Esophagus muscularis mucosa (tissue), 4 donors: ENCODE measurements around the gene FBXO31. TPM values are rescaled to one million over a fixed set of nuclear protein-coding genes. Genes with fewer than 3 reads are reported as not detected.

Experiments used
- DNase-seq: peaks from one replicate; pipeline ENCODE4 v3.0.0-alpha.2; 2017; ENCODE audit errors: extremely low spot score
- H3K27ac ChIP-seq, 4 donors: fragments of 200-600 bp; sonication (generic); replicated peaks in 1 of 4; 1 replicate in 3 of 4; 2 replicates in 1 of 4; pipeline ENCODE4 v1.5.1; 2016 to 2019; ENCODE audit warnings: mild to moderate bottlenecking in 1 of 4
- H3K27me3 ChIP-seq, 4 donors: fragments of 200-600 bp; sonication (generic); one replicate each; pipeline versions ENCODE4 v1.5.1 to v1.6.0; 2016 to 2019
- H3K36me3 ChIP-seq, 4 donors: fragments of 200-600 bp; sonication (generic); one replicate each; pipeline ENCODE4 v1.5.1; 2016 to 2019
- H3K4me1 ChIP-seq, 4 donors: fragments of 200-600 bp; sonication (generic); one replicate each; pipeline ENCODE4 v1.5.1; 2016 to 2019
- H3K4me3 ChIP-seq, 4 donors: fragments of 200-600 bp; sonication (generic); 1 replicate in 2 of 4; 2 replicates in 2 of 4; pipeline ENCODE4 v1.5.1; 2016 to 2019; ENCODE audit warnings: mild to moderate bottlenecking in 4 of 4, moderate library complexity in 1 of 4
- H3K9me3 ChIP-seq, 4 donors: fragments of 200-600 bp; sonication (generic); 1 replicate in 3 of 4; 2 replicates in 1 of 4; pipeline ENCODE4 v1.5.1; 2016 to 2019
- EP300 ChIP-seq: sonication (generic); formaldehyde crosslinking; IDR thresholded peaks from one replicate; pipeline ENCODE4 v1.6.1; 2017; ENCODE audit warnings: antibody characterized with exemption
- POLR2A ChIP-seq: fragments of 450-650 bp; IDR thresholded peaks from one replicate; pipeline ENCODE4 v1.6.1; 2017; ENCODE audit warnings: antibody characterized with exemption, moderate library complexity, mild to moderate bottlenecking, low read depth
- POLR2AphosphoS5 ChIP-seq, 2 donors: sonication (generic); formaldehyde crosslinking; IDR thresholded peaks; one replicate each; pipeline ENCODE4 v1.6.1; 2017; ENCODE audit warnings: antibody characterized with exemption in 2 of 2
- WGBS: methylation state at CpG from one replicate; pipeline ENCODE4 v1.1.5; 2018; 5-methylcytosine and 5-hydroxymethylcytosine counted together
- intact Hi-C: fragments of 100-400 bp; cut with DNase I; formaldehyde crosslinking; loops from one replicate; pipeline ENCODE4 v1.15.1; 2023
- total RNA-seq, 4 donors: library from RNA; depleted of rRNA; stranded (reverse); fragments of >200 nt; gene quantifications; one replicate each; pipeline versions ENCODE4 v1.1.0 to v1.2.1, GENCODE V29; 2016
- TF ChIP-seq, protein P1 (sequence below), 3 experiments: fragments of 200-600 bp in 2 of 3; fragments of 450-650 bp in 1 of 3; sonication (generic) in 2 of 3; IDR thresholded peaks; one replicate each; pipeline ENCODE4 v1.5.1; 2017 to 2019; ENCODE audit warnings: antibody characterized with exemption in 3 of 3, mild to moderate bottlenecking in 2 of 3, moderate library complexity in 1 of 3

The FBXO31 gene
- total RNA-seq, 4 donors from 2014 or later = 68.8 to 173 (median 102) TPM

DNA sequence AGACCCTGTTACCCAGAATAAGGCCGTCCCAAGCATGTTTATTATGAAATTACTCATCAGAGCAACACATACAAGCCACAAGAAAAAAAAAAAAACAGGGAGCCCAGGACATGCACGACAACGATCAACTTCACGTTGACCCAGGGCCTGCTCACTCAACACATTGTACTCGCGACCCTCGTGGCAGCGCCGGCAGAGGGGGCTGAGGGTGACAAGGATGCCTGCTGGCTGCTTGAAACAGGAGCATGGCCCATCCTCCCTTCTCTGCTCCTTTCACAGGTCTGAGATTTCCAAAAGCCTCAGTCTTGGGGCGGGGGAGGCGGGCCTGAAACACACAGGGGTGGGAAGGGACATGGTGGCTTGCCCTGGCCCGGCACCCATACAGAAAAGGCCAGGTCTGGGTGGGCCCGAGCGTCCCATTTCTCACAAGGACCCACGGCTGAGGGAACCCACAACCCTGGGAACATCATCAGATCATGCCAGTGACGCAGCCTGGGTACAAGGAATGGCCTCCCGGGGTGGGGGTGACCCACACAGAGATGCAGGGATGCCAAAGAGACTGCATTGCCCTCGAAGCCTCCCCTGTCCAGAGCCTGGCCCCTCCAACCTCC is 45.3 kb downstream of the FBXO31 start:
- Histone ChIP-seq H3K27me3 (no peaks in the 10 kb centered on the region), H3K27ac (no peak overlapping the region), H3K4me1 (peaks cover 0 to 3% (median 0%) of the 10 kb centered on the region in 4 donors), H3K36me3 (peaks cover 62 to 94% (median 86%) of the 10 kb centered on the region in 4 donors), H3K9me3 (no peaks in the 10 kb centered on the region), H3K4me3 (no peak overlapping the region)
- DNase-seq = no peak
- 85% methylated on average over 15 of the region's 18 CpGs for WGBS
- intact Hi-C loops = no loop called here
- no peak for TF ChIP-seq EP300
- TF ChIP-seq POLR2A = no peak
- TF ChIP-seq POLR2AphosphoS5 (IDR thresholded peaks at IDR 0.05) = peak in 1 of 2 donors; percentile 7
- TF ChIP-seq, protein P1, sequence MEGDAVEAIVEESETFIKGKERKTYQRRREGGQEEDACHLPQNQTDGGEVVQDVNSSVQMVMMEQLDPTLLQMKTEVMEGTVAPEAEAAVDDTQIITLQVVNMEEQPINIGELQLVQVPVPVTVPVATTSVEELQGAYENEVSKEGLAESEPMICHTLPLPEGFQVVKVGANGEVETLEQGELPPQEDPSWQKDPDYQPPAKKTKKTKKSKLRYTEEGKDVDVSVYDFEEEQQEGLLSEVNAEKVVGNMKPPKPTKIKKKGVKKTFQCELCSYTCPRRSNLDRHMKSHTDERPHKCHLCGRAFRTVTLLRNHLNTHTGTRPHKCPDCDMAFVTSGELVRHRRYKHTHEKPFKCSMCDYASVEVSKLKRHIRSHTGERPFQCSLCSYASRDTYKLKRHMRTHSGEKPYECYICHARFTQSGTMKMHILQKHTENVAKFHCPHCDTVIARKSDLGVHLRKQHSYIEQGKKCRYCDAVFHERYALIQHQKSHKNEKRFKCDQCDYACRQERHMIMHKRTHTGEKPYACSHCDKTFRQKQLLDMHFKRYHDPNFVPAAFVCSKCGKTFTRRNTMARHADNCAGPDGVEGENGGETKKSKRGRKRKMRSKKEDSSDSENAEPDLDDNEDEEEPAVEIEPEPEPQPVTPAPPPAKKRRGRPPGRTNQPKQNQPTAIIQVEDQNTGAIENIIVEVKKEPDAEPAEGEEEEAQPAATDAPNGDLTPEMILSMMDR (IDR thresholded peaks at IDR 0.05) = no peak

DNA sequence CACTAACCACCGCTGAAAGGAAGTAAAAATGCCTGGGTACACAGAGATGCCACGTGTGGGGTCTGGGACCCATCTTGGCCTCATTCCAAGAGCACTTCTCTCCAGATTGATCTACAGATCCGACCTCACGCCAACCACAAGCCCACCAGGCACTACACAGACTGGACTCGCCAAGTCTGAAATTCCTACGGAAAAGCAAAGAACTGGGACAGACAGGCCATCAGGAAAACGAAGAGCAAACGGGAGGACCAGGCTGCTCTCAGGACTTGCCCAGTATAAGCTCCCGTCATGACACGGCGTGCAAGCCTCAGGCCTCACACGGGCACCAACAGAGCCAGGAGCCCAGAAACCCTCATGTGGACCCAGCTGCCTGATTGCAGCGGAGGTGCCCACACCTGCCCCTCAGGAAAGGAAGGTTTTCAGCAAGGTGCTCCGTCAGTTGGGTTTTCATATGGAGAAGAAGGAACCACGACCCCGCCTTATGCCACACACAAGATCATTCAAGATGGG is 46.3 kb downstream of the FBXO31 start:
- Histone ChIP-seq H3K27ac (no peak overlapping the region), H3K27me3 (no peaks in the 10 kb centered on the region), H3K36me3 (peaks cover 60 to 92% (median 86%) of the 10 kb centered on the region in 4 donors), H3K4me3 (no peak overlapping the region), H3K4me1 (peaks cover 0 to 8% (median 6%) of the 10 kb centered on the region in 4 donors), H3K9me3 (no peaks in the 10 kb centered on the region)
- DNase-seq = no peak
- intact Hi-C loops = no loop called here
- 82% methylated on average over 13 of the region's 16 CpGs for WGBS
- TF ChIP-seq POLR2AphosphoS5 (IDR thresholded peaks at IDR 0.05) (no peak), POLR2A (no peak), EP300 (no peak)
- TF ChIP-seq, protein P1 (IDR thresholded peaks at IDR 0.05) = no peak

DNA sequence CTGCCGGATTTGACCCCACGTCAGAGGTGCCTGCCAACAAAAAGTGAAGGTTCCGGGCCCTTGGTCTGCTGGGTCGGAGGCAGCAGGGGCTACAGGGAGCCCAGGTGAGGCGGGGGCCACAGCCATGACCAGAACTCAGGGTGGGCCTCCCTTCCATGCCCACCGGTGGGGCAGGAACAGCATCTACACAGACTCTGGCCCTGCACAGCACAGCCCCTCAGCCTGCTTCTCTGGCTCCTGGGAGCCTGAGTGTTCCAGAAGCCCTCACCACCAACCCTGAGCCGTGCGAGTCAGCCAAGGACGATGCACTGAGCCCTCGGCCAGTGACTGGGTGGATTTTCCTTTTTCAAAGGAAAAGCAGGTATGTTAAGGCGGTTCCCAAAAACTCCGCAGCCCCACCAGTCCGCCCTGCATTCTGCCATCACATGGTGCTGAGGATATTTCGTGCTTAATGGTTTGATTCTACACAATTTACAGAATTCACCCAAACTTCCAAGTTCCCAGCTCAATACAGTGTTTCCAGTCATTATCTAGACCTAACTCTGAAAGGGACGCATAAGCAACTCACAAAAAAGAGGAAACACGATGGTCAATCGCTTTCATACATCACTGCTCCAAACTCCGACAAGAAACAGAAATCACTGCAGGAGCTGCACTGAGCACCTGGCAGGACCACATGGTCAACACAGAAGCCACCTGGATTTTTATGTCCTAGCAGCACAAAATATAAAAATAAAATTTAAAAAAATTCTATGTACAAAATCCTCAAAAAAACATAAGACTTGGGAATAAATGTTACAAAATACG is 46.9 kb downstream of the FBXO31 start:
- WGBS = 85% methylated on average over 19 of the region's 19 CpGs
- intact Hi-C loops = no loop called here
- no peak overlapping the region for H3K27ac ChIP-seq
- no peaks in the 10 kb centered on the region for H3K27me3 ChIP-seq
- no peak for DNase-seq
- TF ChIP-seq, protein P1 (IDR thresholded peaks at IDR 0.05) = no peak
- TF ChIP-seq POLR2A (no peak), POLR2AphosphoS5 (IDR thresholded peaks at IDR 0.05) (no peak), EP300 (no peak)
- no peaks in the 10 kb centered on the region for H3K9me3 ChIP-seq
- peaks cover 54 to 92% (median 86%) of the 10 kb centered on the region in 4 donors for H3K36me3 ChIP-seq
- H3K4me1 ChIP-seq = peaks cover 0 to 12% (median 10%) of the 10 kb centered on the region in 4 donors
- H3K4me3 ChIP-seq = no peak overlapping the region

DNA sequence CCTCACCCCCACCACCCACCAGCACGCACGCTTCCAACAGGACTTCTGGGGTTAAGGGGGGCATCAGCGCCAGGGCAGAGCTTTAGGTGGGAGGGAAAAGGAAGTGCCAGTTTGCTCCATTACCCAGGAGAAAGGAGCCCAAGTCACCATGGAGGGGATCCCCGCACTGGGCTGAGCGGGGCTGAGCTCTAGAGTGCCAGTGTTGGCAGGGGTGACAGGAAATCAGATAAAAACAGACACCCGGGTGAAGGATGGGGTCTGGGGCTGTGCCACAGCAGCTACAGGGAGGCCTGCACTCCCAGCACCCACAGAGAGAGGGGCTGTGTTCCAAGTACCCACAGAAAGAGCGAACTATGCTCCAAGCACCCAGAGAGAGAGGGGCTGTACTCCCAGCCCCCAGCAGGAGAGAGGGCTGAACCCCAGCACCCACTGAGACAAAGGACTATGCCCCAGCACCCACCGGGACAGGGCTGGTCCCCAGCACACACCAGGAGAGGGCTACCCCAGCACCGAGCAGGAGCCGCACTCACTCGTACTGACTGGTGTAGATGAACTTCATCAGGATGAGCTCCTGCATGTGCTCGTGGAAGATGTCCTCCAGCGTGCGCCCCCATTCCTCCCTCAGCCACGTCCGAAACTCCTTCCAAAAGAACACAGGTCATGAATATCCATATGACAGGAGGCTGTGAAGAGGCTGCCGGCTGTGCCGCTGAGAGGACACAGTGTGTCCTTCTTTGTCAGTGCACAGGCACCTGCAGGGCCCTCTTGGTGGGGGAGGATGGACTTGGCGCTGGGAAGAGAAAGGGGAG is 47.7 kb downstream of the FBXO31 start:
- WGBS = 90% methylated on average over 18 of the region's 19 CpGs
- DNase-seq = no peak
- Histone ChIP-seq H3K4me1 (peaks cover 0 to 12% (median 10%) of the 10 kb centered on the region in 4 donors), H3K27ac (peak overlapping the region in 1 of 4 donors; percentile 34), H3K36me3 (peaks cover 56 to 92% (median 87%) of the 10 kb centered on the region in 4 donors), H3K9me3 (no peaks in the 10 kb centered on the region), H3K4me3 (no peak overlapping the region), H3K27me3 (no peaks in the 10 kb centered on the region)
- intact Hi-C loops = no loop called here
- TF ChIP-seq, protein P1 (IDR thresholded peaks at IDR 0.05) = no peak
- TF ChIP-seq POLR2A (no peak), EP300 (no peak), POLR2AphosphoS5 (IDR thresholded peaks at IDR 0.05) (no peak)
